Astrocyte (in vitro differentiated cells and primary cell): ENCODE data around the gene PCYT2. TPM values are rescaled to one million over a fixed set of nuclear protein-coding genes. Genes with fewer than 3 reads are reported as not detected.

Experiments
- DNase-seq: peaks from one replicate; pipeline ENCODE4 v3.0.0-alpha.2; 2010; ENCODE audit warnings: low read depth
- FAIRE-seq: peaks from 2 replicates; lab custom pipeline; 2011; peaks lifted over from hg19 to GRCh38; lab: Jason Lieb, UNC
- H2AFZ ChIP-seq: 2 replicates; pipeline ENCODE4 v1.6.0; 2012; ENCODE audit warnings: low read depth, low read length, inconsistent platforms
- H3K27ac ChIP-seq: 2 replicates; pipeline ENCODE4 v1.5.1; 2011; ENCODE audit warnings: low read depth, low read length, inconsistent platforms
- H3K27me3 ChIP-seq: 2 replicates; pipeline ENCODE4 v1.6.0; 2011; ENCODE audit warnings: low read length, inconsistent platforms; ENCODE audit not compliant: insufficient read depth
- H3K36me3 ChIP-seq: 2 replicates; pipeline ENCODE4 v1.5.1; 2011; ENCODE audit warnings: low read length, inconsistent platforms; ENCODE audit not compliant: insufficient read depth
- H3K4me1 ChIP-seq: 2 replicates; pipeline ENCODE4 v1.5.1; 2011; ENCODE audit warnings: low read length, inconsistent platforms; ENCODE audit not compliant: insufficient read depth
- H3K4me2 ChIP-seq: 2 replicates; pipeline ENCODE4 v1.6.0; 2012; ENCODE audit warnings: low read length, inconsistent platforms
- H3K4me3 ChIP-seq: 2 replicates; pipeline ENCODE4 v1.5.1; 2011; ENCODE audit warnings: low read depth, mild to moderate bottlenecking, low read length, inconsistent platforms; ENCODE audit not compliant: insufficient read depth
- H3K79me2 ChIP-seq: 2 replicates; pipeline ENCODE4 v1.6.0; 2012; ENCODE audit warnings: mild to moderate bottlenecking, low read length, inconsistent platforms; ENCODE audit not compliant: insufficient read depth
- H3K9ac ChIP-seq: 2 replicates; pipeline ENCODE4 v1.6.0; 2012; ENCODE audit warnings: mild to moderate bottlenecking, low read length, inconsistent platforms
- H3K9me3 ChIP-seq: 2 replicates; pipeline ENCODE4 v1.5.1; 2012; ENCODE audit warnings: low read depth, mild to moderate bottlenecking, low read length, inconsistent platforms; ENCODE audit not compliant: insufficient read depth
- H4K20me1 ChIP-seq: 2 replicates; pipeline ENCODE4 v1.6.0; 2012; ENCODE audit warnings: low read length, inconsistent platforms; ENCODE audit not compliant: insufficient read depth
- H3K27ac Mint-ChIP-seq: one replicate; pipeline ENCODE4 v1.8.0; 2021; ENCODE audit warnings: mild to moderate bottlenecking, mixed read lengths; ENCODE audit not compliant: unreplicated experiment
- H3K27me3 Mint-ChIP-seq: one replicate; pipeline ENCODE4 v1.8.0; 2021; ENCODE audit warnings: low read depth, mixed read lengths; ENCODE audit not compliant: unreplicated experiment
- H3K36me3 Mint-ChIP-seq: one replicate; pipeline ENCODE4 v1.8.0; 2021; ENCODE audit warnings: low read depth, mixed read lengths; ENCODE audit not compliant: unreplicated experiment
- H3K4me1 Mint-ChIP-seq: one replicate; pipeline ENCODE4 v1.8.0; 2021; ENCODE audit warnings: low read depth, mixed read lengths; ENCODE audit not compliant: unreplicated experiment
- H3K4me3 Mint-ChIP-seq: one replicate; pipeline ENCODE4 v1.8.0; 2021; ENCODE audit warnings: mild to moderate bottlenecking, moderate library complexity, mixed read lengths; ENCODE audit not compliant: unreplicated experiment
- H3K9me3 Mint-ChIP-seq: one replicate; pipeline ENCODE4 v1.8.0; 2021; ENCODE audit warnings: mild to moderate bottlenecking, mixed read lengths; ENCODE audit not compliant: unreplicated experiment
- EZH2 ChIP-seq: IDR thresholded peaks from 2 replicates; pipeline ENCODE4 v1.6.1; 2012; ENCODE audit warnings: mild to moderate bottlenecking, low read length, inconsistent platforms; ENCODE audit not compliant: insufficient read depth
- total RNA-seq: library from RNA; stranded (reverse); gene quantifications from 2 replicates; pipeline ENCODE4 v1.2.1, GENCODE V29; 2021
- TF ChIP-seq, protein P1 (sequence below): IDR thresholded peaks from 2 replicates; pipeline ENCODE4 v1.5.1; 2011; ENCODE audit warnings: low read depth, mild to moderate bottlenecking, inconsistent platforms, low read length, moderate library complexity; ENCODE audit not compliant: insufficient read depth

The PCYT2 gene
- total RNA-seq, 1 donor from 2014 or later: 31.6 TPM

DNA sequence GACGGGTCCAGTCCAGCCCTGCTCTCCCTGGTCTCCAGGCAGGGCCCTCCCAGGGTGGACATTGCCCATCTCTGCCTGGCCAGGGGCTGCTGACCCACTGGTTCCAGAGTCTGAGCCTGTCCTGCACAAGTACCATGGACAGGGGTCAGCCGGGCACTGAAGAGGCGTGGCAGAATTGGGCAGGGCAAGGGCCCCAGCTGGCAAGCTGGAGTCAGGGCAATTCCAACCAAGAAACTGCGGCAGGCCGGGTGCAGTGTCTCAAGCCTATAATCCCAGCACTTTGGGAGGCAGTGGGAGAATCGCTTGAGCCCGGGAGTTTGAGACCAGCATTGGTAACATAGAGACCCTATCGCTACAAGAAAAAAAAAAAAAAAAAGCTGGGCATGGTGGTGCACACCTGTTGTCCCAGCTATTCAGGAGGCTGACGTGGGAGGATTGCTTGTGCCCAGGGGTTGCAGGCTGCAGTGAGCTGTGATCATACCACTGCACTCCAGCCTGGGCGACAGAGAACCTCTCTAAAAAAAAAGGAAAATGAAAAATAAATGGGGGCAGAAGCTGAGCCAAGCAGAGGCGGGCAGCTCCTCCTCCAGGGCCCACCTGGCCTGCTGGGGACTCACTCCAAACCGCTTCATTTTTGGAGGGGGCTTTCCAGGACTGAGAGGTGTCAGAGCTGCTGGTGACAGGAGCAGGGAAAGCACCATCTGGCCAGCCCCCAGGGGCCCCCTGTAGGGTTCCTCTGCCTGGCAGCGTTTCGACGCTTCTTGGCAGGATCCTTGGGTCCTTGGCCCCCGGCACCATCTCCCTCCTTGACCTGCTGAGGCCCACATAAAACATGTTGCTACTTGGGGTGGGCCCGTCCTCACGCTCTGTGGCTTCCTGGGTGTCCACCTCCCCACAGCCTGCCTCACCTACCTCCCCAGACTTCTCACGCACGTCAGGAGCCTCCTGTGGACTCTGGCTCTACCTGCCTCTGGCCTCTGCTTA is 19.2 kb upstream of the PCYT2 start:
- H3K4me1 Mint-ChIP-seq: peaks cover 9% of the 10 kb centered on the region
- Histone ChIP-seq H3K79me2 (peaks cover 24% of the 10 kb centered on the region), H3K9ac (no peak overlapping the region), H3K4me3 (no peak overlapping the region), H3K9me3 (no peaks in the 10 kb centered on the region), H3K4me1 (peaks cover 16% of the 10 kb centered on the region), H3K4me2 (no peak overlapping the region), H4K20me1 (peaks cover 44% of the 10 kb centered on the region), H2AFZ (no peak overlapping the region), H3K27ac (no peak overlapping the region), H3K36me3 (no peaks in the 10 kb centered on the region), H3K27me3 (no peaks in the 10 kb centered on the region)
- no peaks in the 10 kb centered on the region for H3K27me3 Mint-ChIP-seq
- H3K9me3 Mint-ChIP-seq: no peaks in the 10 kb centered on the region
- TF ChIP-seq, protein P1, sequence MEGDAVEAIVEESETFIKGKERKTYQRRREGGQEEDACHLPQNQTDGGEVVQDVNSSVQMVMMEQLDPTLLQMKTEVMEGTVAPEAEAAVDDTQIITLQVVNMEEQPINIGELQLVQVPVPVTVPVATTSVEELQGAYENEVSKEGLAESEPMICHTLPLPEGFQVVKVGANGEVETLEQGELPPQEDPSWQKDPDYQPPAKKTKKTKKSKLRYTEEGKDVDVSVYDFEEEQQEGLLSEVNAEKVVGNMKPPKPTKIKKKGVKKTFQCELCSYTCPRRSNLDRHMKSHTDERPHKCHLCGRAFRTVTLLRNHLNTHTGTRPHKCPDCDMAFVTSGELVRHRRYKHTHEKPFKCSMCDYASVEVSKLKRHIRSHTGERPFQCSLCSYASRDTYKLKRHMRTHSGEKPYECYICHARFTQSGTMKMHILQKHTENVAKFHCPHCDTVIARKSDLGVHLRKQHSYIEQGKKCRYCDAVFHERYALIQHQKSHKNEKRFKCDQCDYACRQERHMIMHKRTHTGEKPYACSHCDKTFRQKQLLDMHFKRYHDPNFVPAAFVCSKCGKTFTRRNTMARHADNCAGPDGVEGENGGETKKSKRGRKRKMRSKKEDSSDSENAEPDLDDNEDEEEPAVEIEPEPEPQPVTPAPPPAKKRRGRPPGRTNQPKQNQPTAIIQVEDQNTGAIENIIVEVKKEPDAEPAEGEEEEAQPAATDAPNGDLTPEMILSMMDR: no peak
- no peak for TF ChIP-seq EZH2
- no peak for FAIRE-seq
- peak overlapping the region; percentile 45 for H3K4me3 Mint-ChIP-seq
- H3K36me3 Mint-ChIP-seq: peaks cover 6% of the 10 kb centered on the region
- H3K27ac Mint-ChIP-seq: no peak overlapping the region
- DNase-seq: no peak

- Histone ChIP-seq H3K9me3 (no peaks in the 10 kb centered on the region), H3K9ac (peak overlapping the region; percentile 88), H3K4me1 (peaks cover 17% of the 10 kb centered on the region), H3K4me3 (no peak overlapping the region), H3K27me3 (no peaks in the 10 kb centered on the region), H3K4me2 (peak overlapping the region; percentile 83), H3K79me2 (peaks cover 26% of the 10 kb centered on the region), H3K36me3 (no peaks in the 10 kb centered on the region), H3K27ac (no peak overlapping the region), H4K20me1 (peaks cover 48% of the 10 kb centered on the region), H2AFZ (no peak overlapping the region)
- Mint-ChIP-seq H3K4me1 (peaks cover 12% of the 10 kb centered on the region), H3K36me3 (peaks cover 6% of the 10 kb centered on the region), H3K4me3 (peak overlapping the region; percentile 58), H3K9me3 (no peaks in the 10 kb centered on the region), H3K27me3 (no peaks in the 10 kb centered on the region), H3K27ac (no peak overlapping the region)
- TF ChIP-seq, protein P1: no peak
- TF ChIP-seq EZH2: no peak
- no peak for DNase-seq
- no peak for FAIRE-seq
Measured at GRCh38 chr17:81929253-81930141, 18.3 kb upstream of the PCYT2 start.
